ENCODE results near the gene PLXNA4.
A peak's percentile ranks its signal among the peaks of the same experiment; 100 is the strongest.

- TF ChIP-seq CTCF (conservative IDR thresholded peaks at IDR 0.05; ENCODE audit: low read depth in 2 of 2) (peak; percentile 43 to 71), ZNF114 (CRISPR knock-in tag; IDR thresholded peaks at IDR 0.05) (no peak), EZH2 (IDR thresholded peaks at IDR 0.05; ENCODE audit: low read depth, unreplicated experiment) (no peak), EZH2phosphoT487 (IDR thresholded peaks at IDR 0.05; ENCODE audit: unreplicated experiment) (no peak), POLR2AphosphoS5 (IDR thresholded peaks at IDR 0.05; ENCODE audit: low read depth) (no peak), STAT1 (IDR thresholded peaks at IDR 0.05; ENCODE audit: unreplicated experiment) (no peak), REST (IDR thresholded peaks at IDR 0.05; ENCODE audit: unreplicated experiment) (no peak), ZNF462 (CRISPR knock-in tag; IDR thresholded peaks at IDR 0.05) (no peak), ETS1 (IDR thresholded peaks at IDR 0.05) (no peak), CREB1 (CRISPR knock-in tag; IDR thresholded peaks at IDR 0.05; ENCODE audit: low read depth) (no peak), JUNB (IDR thresholded peaks at IDR 0.05; ENCODE audit: unreplicated experiment) (no peak)
Measured at GRCh38 chr7:132557489-132558044, 18.7 kb downstream of the PLXNA4 start.

Data from GM23338 (cell line).